GM19324 (cell line): ENCODE measurements around the gene LRRC56.

Experiments used
- ATAC-seq: cut with Tn5 transposase; IDR thresholded peaks from one replicate; pipeline ENCODE4 v1.9.1; 2021; ENCODE audit warnings: mild to moderate bottlenecking, moderate library complexity; ENCODE audit not compliant: unreplicated experiment, low FRiP score

Gene LRRC56

DNA sequence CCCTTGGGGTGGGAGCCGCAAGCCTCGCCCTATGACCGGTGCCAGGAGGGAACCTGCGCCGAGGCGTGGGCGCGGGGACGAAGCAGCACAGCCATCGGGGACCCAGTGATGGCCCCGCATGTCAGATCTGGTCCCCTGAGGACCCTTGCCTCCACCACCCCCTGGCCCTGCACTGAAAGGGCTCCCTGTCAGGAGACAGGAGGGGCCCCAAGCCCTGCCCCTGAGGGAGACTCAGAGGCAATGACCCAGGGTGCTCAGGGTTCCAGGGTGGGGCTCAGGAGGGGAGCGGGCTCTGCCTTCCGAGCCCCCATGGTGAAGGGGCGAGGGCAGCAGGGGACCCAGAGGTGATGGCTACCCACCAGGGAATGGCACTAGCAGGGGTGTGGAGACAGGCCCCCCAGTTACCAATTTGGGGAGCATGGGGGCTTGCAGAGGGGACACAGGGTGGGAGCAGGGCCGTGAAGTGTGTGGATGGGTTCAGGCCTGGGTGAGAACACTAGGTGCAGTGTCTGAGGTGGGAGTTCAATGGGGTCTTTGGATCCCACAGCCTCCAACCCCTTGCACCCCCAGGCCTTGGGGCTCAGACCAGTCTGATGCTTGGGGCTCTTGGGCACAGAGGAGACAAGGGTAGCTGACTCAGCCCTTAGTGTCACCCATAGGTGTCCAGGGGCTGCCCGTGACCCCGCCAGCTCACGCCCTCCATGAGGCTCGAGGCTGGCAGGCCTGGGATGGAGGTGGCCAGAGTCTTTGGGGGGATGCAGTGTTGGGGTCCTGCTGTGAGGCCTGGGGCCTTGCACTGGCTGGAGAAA is 499 bp downstream of the LRRC56 start:
- no peak for ATAC-seq

DNA sequence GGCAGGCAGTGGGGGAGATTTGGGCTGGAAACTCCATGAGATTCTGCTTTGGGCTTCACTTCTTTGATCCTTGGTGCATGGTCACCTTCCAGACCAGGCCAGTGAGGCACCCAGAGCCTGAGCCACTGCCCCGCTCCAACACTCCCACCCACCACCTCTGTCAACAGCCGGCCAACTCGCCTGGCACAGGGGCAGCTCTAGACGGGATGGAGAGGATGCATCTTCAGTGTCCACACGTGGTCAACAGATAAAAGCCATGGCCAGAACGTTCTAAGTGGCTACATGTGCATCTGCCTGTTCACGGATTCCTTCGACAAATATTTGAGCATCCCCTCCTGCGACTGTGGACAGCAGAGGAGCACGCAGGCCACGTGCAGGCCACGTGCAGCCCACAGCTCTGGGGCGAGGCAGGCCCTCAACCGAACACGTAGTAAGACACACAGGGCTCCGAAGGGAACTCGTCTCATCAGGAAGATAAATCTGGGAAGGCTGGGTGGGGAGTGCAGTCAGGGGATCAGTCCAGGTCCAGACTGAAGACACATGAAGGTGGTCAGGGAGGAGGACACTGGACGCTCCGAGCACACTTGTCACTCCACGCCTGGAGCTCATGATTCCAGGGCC is 1.2 kb downstream of the LRRC56 start:
- ATAC-seq = no peak

DNA sequence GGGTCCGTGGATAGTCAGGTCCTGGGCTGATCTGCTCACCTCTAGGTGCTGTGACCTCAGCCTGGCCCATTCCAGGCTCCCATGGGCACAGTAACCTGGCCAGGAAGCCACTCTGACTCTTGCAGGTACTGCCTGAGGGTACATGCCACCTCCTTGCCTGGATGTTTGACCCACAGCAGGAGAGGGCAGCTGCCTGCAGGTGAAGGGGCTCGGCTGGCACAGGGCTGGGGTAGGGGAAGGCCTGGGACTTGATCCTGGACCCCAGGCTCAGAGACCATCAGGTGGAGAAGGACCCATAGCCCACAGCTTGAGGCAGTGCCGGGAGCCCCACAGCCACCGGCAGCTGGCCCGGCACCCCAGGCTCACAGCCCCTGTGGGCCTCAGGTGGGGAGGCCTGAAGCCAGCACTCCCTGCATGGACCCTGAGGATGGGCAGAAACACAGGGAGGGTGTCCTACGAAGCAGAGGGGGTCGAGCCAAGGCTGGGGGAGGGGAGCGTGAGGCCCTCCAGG is 2.7 kb downstream of the LRRC56 start:
- no peak for ATAC-seq

DNA sequence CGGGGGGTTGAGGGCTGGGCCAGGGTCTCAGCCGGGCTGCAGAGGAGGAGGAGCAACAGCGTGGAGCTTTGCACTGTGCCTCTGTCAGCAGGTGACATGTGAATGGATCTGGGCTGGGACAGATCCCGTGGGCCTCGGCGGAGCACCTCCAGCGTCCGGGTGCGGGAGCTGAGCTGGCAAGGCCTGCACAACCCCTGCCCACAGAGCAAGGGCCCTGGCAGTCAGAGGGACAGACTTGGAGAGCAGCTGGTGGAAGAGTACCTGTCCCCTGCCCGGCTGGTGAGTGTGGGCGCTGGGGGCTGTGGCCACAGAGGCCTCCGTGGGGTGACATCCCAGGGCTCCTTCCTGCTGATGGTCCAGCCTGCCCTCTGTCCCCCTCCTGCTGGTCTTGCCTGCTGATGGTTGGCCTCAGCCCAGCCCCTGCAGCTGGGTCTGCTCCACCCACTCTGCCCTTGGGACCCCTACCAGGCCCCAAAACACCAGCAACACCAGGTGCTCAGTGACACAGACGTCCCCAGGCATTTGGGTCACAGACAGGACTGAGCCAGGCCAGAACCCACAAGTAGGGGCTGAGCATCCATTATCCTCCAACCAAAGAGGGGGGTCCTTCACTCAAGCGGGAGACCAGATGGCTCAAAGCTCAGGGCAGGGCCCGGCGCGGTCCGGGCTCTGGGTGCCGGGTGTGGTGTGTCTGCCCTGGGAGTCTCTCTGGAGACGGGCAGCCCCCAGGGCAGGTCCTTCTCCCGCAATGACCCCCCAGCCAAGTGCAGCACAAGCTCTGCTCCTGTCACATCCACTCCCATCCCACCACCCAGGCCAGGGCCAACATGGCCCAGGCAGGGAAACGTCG is 3.5 kb downstream of the LRRC56 start:
- ATAC-seq = no peak

DNA sequence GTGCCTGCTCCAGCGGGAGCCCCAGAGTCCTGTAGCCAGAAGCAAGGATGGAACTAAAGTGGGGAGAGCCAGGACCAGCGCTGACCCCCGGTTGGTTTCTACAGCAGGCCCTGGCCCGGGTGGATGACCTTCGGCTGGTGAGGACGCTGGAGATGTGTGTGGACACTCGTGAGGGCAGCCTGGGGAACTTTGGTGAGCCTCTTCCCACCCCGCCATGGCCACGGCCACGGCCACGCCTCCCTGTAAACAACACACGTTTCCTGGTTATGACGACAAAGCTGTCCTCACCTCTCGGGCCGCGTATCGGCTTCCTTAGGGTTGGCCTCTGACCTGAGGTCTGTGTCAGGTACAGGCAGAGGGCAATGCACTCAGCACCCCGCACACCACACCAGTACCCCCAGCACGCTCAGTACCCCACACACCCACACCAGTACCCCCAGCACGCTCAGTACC is 4.1 kb downstream of the LRRC56 start:
- no peak for ATAC-seq

DNA sequence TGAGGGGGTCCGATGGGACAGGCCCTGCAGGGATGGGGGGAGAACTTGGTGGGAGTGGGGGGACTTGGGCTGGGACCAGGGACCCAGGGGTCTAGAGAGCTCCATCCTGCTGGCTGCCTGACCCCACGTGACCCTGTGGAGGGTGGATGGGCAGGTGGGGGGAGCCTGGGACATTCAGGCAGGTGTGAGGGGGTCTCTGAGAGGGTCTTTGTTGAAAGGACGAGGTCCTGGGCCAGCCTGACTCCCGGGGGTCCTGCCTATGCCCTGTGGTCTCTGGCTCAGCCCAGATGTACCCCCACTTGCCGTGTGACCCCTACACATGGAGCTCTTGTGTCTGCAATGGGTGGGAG is 7.5 kb downstream of the LRRC56 start:
- no peak for ATAC-seq

DNA sequence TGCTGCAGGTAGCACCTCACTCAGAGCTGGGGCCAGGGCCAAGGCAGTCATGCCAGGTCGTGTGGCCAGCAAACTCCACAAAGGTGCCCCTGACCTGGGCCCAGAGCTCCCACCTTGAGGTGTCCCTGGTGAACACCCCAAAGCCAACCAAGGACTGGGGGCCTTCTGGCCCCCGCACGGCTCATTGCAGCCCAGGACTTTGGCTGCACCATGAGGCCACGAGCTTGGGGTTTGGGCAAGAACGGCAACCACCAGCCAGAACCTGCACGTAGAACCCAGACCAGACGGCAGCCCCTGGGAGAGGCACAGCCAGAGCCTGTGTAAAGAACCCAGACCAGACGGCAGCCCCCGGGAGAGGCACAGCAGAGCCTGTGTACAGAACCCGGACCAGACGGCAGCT is 7.8 kb downstream of the LRRC56 start:
- ATAC-seq = no peak

DNA sequence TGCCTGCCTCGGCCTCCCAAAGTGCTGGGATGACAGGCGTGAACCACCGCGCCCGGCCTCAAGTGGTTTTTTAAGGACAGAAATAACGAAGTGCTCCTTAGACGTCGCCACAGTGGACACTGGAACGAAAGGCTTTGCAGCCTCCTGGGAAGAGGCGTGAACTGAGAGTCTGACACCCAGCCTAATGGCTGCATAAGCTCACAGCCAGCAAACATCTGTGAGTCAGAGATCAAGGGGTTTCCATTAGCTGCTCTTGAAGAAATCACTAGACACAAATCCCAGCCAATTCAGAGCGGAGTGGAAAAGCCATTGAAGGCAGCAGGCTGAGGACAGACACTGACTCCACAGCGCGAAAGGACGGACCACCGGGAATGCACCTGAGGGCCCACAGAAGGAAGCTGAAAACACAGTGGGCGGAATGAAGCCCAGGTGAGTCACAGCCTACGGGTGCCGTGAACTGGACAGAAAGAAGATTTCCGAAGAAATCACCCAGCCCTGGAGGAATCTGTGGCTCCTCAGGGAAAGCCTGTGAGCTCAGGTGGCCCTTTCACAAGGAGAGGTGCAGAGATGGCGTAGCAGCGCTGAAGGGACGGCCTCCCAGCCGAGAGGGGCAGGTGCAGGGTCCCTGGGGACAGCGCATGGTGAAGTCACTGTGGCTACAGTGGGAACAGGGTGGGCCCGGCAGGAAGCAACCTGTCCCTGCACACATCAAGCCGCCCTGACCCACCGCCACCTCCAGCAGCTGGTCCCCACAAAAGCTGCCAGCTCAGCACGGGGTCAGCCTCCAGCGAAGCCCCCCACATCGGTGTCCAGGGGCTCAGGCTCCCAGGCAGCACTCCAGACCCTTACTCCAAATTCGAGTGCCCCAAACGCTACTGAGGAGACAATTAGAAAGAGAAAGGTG is 11.6 kb downstream of the LRRC56 start:
- no peak for ATAC-seq

DNA sequence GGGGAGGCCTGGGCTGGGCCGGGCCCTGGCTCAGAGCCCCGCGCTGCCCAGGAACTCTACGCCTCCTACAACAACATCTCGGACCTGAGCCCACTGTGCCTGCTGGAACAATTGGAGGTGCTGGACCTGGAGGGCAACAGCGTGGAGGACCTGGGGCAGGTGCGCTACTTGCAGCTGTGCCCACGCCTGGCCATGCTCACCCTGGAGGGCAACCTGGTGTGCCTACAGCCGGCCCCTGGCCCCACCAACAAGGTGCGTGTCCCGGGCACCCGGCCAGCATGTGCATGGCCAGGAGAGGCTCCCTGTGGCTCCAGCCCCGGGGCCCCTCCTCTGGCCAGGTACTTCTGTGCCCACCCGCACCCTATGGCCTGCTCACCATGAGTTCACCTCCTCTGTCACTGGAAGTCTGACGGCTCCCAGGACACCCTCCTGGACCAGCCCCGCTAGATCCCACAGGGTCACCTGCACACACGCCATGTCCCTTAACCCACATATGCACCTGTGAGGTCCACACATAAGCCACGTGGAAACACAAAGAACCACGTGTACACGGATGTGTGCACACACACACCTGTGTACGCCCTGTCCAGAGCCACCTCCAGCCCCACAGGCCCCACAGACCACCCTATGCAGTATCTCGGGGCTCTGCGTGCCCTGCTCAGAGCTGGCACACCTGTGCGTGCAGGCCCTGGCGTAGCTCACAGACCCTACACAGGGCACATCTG is 12.9 kb downstream of the LRRC56 start:
- no peak for ATAC-seq

DNA sequence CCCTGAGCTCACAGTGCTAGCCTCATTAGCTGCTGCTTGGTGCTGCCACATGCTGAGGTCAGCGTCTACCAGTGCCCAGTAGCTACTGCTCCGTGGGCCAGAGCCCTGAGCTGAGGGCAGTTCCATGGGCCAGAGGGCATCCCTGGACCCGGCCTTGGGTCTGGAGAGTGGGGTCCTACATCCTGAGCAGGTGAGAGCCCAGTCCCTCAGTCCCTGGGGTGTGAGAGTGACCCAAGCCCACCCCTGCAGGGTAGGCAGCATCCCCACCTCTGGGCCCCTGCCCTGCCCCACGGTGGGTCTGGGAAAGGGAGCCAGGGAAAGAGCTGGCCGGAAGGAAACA is 13.4 kb downstream of the LRRC56 start:
- no peak for ATAC-seq

DNA sequence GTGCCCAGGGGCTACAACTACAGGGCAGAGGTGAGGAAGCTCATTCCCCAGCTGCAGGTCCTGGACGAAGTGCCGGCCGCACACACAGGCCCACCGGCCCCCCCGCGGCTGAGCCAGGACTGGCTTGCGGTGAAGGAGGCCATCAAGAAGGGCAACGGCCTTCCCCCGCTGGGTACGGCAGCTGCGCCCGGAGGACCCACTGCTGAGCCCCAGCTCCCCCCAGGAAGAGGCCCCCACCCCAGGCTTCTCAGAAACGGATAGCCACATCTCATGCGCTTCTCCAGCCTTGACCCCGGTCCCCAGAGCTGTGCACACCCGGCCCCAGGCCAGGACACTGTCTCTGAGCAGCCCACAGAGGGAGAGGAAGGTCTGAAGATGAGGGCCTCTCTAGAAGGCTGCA is 13.8 kb downstream of the LRRC56 start:
- ATAC-seq = no peak

DNA sequence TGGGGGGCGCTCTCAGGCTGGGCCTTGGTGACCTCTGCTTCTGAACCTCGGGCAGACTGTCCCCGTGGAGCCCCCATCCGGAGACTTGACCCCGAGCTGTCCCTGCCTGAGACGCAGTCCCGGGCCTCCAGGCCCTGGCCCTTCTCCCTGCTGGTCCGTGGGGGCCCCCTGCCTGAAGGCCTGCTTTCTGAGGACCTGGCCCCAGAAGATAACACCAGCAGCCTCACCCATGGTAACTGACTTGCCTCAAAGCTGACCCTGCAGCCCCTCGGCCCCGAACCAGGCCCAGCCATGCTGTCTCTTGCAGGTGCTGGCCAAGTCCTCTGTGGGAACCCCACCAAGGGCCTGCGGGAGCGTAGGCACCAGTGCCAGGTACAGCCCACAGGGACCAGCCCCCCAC is 14.3 kb downstream of the LRRC56 start:
- no peak for ATAC-seq

DNA sequence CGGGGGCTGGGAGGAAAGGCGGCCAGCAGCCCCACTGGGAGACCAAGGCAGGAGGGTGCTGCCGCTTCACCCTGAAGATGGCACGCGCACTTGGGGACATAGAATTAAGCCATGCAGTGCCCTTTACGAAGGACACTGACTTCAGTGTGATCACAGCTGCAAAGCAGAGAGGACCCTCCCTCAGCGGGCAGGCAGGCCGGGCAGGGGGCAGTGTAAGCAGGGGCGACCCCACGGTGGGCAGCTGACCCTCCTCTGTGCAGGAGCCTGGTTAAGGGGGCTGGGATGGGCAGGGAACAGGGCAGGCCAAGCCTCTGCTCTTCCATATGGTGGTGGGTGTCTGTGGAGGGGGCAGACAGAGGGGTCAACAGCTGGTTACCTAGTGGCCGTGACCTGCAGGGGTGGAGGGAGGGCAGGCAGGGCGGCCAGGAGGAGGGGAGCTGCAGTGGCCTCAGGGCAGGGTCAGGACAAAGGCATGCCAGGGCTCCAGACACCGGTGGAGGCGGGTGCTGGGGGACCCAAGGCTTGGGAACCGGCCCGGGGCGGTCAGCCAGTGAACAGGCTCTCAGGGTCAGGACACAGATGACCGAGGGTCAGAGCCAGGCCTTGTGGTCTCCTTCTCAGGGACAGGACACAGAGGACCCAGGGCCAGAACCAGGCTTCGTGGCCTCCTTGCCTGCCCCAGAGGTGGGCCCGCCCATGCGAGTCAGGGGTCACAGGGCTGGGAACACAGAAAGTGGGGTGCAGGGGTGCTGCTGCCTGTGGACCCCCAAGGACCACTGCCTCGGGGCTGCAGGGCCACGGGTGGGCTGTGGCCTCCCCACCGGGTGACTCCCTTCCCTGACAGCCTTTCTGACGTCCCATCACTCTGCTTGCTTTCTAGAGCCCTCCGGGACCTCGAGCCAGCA is 16.0 kb downstream of the LRRC56 start:
- no peak for ATAC-seq

DNA sequence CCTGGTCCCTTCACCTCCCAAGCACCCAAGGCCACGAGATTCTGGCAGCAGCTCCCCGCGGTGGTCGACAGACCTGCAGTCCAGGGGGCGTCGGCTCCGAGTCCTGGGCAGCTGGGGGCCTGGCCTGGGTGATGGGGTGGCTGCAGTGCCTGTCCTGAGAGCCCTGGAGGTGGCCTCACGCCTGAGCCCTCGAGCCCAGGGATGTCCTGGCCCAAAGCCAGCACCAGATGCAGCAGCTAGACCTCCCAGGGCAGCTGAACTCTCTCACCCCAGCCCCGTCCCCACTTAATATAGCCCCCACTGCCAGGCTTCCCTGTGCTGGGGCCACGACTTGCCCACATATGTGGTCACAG is 16.6 kb downstream of the LRRC56 start:
- no peak for ATAC-seq

DNA sequence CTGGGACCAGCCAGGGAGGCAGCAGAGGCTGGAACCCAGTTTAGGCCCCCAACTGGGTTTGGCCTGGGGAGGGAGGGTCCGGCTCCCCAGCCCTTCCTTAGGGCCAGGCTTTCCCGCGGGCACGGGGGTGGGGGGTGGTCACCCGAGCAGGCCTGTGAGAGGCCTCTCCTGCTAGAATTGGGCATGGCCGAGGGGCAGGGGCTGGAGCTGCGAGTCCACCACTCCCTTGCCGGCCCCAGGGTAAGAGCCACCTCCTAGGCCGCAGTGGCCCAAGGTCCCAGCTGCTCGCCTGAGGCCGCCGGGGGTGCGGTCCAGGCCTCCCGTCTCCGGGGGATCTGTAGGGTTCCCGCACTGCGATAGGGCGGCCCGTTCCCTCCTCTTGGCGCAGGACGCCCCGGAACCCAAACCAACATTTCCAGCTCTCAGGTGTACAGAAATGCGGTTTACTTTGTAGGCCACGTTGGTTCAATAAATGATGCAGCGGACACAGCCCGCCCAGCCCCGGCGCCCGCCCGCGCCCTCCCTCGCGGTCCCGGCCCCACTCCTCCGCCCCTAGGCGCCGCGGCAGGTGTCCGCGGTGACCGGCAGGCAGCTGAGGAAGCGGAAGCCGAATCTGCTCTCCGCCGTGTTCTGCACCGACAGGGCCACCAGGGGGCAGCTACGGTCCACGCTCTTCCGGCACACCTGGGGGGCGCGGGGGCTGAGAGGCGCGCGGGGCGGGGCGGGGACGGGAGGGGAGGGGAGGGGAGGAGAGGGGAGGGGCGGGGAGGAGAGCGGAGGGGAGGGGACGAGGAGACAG is 17.3 kb downstream of the LRRC56 start:
- no peak for ATAC-seq

DNA sequence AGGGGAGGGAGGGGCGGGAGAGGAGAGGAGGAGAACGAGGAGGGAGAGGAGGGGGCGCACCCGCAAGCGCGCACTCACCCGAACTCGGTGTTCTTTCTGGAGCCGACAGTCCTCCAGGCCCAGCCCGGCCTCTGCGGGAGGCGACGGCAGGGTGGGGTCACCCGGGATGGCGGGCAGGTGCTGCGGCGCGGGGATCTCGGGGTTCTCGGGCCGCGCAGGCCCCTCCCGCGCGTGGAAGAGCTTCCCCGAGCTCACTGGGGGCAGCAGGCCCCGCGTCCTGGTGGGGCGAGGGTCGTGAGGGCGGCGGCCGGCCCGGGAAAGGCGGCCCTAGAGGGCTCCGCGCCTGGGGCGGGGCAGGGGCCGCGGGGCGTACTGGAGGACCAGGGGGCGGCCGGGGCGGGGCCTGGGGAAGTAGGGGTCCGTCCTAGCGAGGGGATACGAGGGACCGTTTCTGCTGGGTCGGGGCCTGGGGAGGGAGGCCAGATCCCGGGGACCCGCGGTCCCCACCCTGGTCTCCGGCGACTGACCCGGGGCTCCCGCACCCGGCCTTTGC is 18.0 kb downstream of the LRRC56 start:
- no peak for ATAC-seq

DNA sequence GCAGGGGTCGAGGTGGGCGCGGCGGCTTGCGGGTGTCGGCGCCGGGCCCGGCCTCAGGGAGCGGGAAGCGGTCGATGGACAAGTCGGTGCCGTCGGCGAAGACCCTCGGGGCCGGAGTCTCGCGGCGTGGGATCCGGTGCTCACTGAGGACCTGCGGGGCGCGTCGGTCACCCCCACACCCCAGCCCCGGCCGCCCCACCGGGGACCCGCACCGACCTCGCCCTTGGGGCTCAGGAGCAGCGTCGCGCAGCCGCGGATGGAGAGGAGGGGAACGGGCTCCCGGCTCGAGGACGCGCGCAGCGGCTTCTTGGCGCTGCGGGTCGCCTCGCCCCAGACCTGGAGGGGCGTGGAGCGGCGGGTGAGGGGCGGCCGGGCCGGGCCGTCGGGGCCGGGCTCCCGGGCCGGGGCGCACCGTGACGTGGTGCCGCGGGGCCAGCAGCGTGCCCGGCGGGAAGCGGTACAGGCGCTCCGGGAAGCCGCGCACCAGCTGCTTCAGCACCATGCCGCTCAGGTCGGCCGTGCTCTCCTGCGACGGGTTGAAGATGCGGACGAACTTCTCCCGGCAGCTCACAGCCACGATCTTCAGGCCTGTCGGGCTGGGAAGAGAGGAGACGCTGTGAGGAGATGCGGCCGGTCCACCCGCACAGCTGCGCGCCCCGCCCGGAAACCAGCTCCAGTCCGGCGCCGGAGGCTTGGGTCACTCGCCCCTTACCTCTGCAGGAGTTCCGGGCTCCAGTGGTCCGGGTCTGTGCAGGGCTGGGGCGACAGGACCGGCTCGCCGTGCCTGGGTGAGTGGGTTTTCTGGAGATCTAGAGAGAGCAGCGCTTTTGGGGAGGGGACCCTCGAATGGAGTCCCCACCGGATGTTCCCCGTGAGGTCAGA is 18.7 kb downstream of the LRRC56 start:
- ATAC-seq = no peak
